ENCODE measurements around the gene DLK1.

The DLK1 gene

GRCh38 chr14:100778951-100779690 is 52.4 kb downstream of the DLK1 start:
- no peak for TF ChIP-seq CTCF (conservative IDR thresholded peaks at IDR 0.05; ENCODE audit: low read depth, low read length)
- no peak overlapping the region for H3K4me3 ChIP-seq (ENCODE audit: low read depth, low read length)
- DNase-seq (ENCODE audit: low read depth), result no peak

- no peak overlapping the region for H3K4me3 ChIP-seq (ENCODE audit: low read depth, low read length)
- no peak for DNase-seq (ENCODE audit: low read depth)
- TF ChIP-seq CTCF (conservative IDR thresholded peaks at IDR 0.05; ENCODE audit: low read depth, low read length), result no peak
These were observed 53.0 kb downstream of the DLK1 start for GRCh38 chr14:100779691-100780080.

GRCh38 chr14:100780246-100780645 is 53.6 kb downstream of the DLK1 start:
- no peak for DNase-seq (ENCODE audit: low read depth)
- no peak for TF ChIP-seq CTCF (conservative IDR thresholded peaks at IDR 0.05; ENCODE audit: low read depth, low read length)
- no peak overlapping the region for H3K4me3 ChIP-seq (ENCODE audit: low read depth, low read length)

GRCh38 chr14:100780646-100781355 is 54.1 kb downstream of the DLK1 start:
- TF ChIP-seq CTCF (conservative IDR thresholded peaks at IDR 0.05; ENCODE audit: low read depth, low read length), result no peak
- DNase-seq (ENCODE audit: low read depth), result no peak
- H3K4me3 ChIP-seq (ENCODE audit: low read depth, low read length), result no peak overlapping the region

DNA sequence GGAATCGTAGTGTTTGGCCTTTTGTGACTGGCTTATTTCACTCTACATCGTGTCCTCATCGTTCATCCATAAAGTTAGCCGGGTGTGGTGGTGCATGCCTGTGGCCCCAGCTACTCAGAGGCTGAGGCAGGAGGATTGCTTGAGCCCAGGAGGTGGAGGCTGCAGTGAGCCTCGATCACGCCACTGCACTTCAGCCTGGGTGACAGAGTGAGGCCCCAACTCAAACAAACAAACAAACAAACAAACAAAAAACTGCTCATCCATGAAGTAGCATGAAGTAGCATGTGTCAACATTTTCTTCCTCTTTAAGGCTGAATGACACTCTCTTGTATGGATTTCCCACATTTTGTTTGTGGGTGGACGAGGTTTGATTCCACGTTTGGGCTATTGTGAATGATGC is 55.3 kb downstream of the DLK1 start:
- no peak overlapping the region for H3K4me3 ChIP-seq (ENCODE audit: low read depth, low read length)
- no peak for DNase-seq (ENCODE audit: low read depth)
- TF ChIP-seq CTCF (conservative IDR thresholded peaks at IDR 0.05; ENCODE audit: low read depth, low read length), result no peak

GRCh38 chr14:100782516-100783320 is 56.0 kb downstream of the DLK1 start:
- DNase-seq (ENCODE audit: low read depth), result no peak
- H3K4me3 ChIP-seq (ENCODE audit: low read depth, low read length), result no peak overlapping the region
- TF ChIP-seq CTCF (conservative IDR thresholded peaks at IDR 0.05; ENCODE audit: low read depth, low read length), result no peak

Data from choroid plexus epithelial cell (primary cell).